IMR-90 (cell line): ENCODE results near the gene ATIC. TPM values are rescaled to one million over a fixed set of nuclear protein-coding genes. Genes with fewer than 3 reads are reported as not detected.
A peak's percentile ranks its signal among the peaks of the same experiment; 100 is the strongest.

Source experiments
- ATAC-seq: fragments of 200-7000 bp; cut with Tn5 transposase; 2 replicates; pipeline ENCODE4 v1.9.1; 2020; ENCODE audit warnings: low read depth, mild to moderate bottlenecking, moderate library complexity
- BruUV-seq: library from RNA; stranded (reverse); fragments of 400-500 nt; replicated peaks from 2 replicates; lab custom pipeline; 2021; lab: Mats Ljungman, UMichigan
- CTCF ChIA-PET: fragments of 300-600 bp; formaldehyde crosslinking; extraction: SDS; loops from one replicate; lab custom pipeline; 2021; ENCODE audit warnings: antibody characterized with exemption; lab: Yijun Ruan, JAX
- POLR2A ChIA-PET: fragments of 300-600 bp; sonication (Branson Sonifier 250); formaldehyde crosslinking; loops from one replicate; lab custom pipeline; 2022; ENCODE audit warnings: antibody characterized with exemption; ENCODE audit not compliant: unreplicated experiment; lab: Charles Lee
- DNase-seq: peaks from one replicate; pipeline ENCODE4 v3.0.0; 2013
- H2AFZ ChIP-seq: replicated peaks from 2 replicates; pipeline ENCODE3; 2013; ENCODE audit warnings: low read length, mild to moderate bottlenecking; ENCODE audit not compliant: poor library complexity
- H2AK5ac ChIP-seq: 2 replicates; pipeline ENCODE4 v1.6.1; 2013; ENCODE audit warnings: low read depth, low read length, inconsistent platforms
- H2AK9ac ChIP-seq: replicated peaks from 2 replicates; pipeline ENCODE3; 2013; ENCODE audit warnings: mild to moderate bottlenecking, low read depth, low read length, moderate library complexity; ENCODE audit not compliant: poor library complexity
- H2BK120ac ChIP-seq: 2 replicates; pipeline ENCODE4 v1.6.1; 2013; ENCODE audit warnings: low read depth, low read length, inconsistent platforms
- H2BK15ac ChIP-seq: 3 replicates; pipeline ENCODE4 v1.6.1; 2013; ENCODE audit warnings: low read depth, low read length, inconsistent platforms
- H2BK20ac ChIP-seq: 2 replicates; pipeline ENCODE4 v1.6.1; 2013; ENCODE audit warnings: low read depth, mild to moderate bottlenecking, inconsistent platforms, low read length, moderate library complexity
- H2BK5ac ChIP-seq: 2 replicates; pipeline ENCODE4 v1.6.1; 2013; ENCODE audit warnings: mild to moderate bottlenecking, low read depth, low read length, inconsistent platforms; ENCODE audit not compliant: poor library complexity, severe bottlenecking
- H3K14ac ChIP-seq: replicated peaks from 2 replicates; pipeline ENCODE4 v1.6.1; 2013; ENCODE audit warnings: low read depth, low read length, inconsistent platforms
- H3K18ac ChIP-seq: 2 replicates; pipeline ENCODE4 v1.6.1; 2013; ENCODE audit warnings: low read depth, low read length, control low read depth
- H3K23ac ChIP-seq: 2 replicates; pipeline ENCODE4 v1.6.1; 2013; ENCODE audit warnings: low read depth, low read length, inconsistent platforms
- H3K27ac ChIP-seq: 2 replicates; pipeline ENCODE4 v1.5.1; 2013; ENCODE audit warnings: mild to moderate bottlenecking, control low read depth, low read length; ENCODE audit not compliant: insufficient read depth
- H3K27me3 ChIP-seq: 2 replicates; pipeline ENCODE4 v1.6.1; 2013; ENCODE audit warnings: low read length; ENCODE audit not compliant: control insufficient read depth, insufficient read depth
- H3K36me3 ChIP-seq: 2 replicates; pipeline ENCODE4 v1.6.1; 2013; ENCODE audit warnings: low read length, mixed read lengths; ENCODE audit not compliant: control insufficient read depth, insufficient read depth
- H3K4ac ChIP-seq: 2 replicates; pipeline ENCODE4 v1.6.1; 2013; ENCODE audit warnings: low read depth, low read length, inconsistent platforms
- H3K4me1 ChIP-seq: 2 replicates; pipeline ENCODE4 v1.6.1; 2013; ENCODE audit warnings: low read length, mixed read lengths; ENCODE audit not compliant: control insufficient read depth, insufficient read depth
- H3K4me2 ChIP-seq: 2 replicates; pipeline ENCODE4 v1.6.1; 2013; ENCODE audit warnings: low read depth, mild to moderate bottlenecking, control low read depth, low read length, moderate library complexity
- H3K4me3 ChIP-seq: 2 replicates; pipeline ENCODE4 v1.5.1; 2013; ENCODE audit warnings: low read depth, mild to moderate bottlenecking, control low read depth, low read length, moderate library complexity; ENCODE audit not compliant: insufficient read depth
- H3K56ac ChIP-seq: 2 replicates; pipeline ENCODE4 v1.6.1; 2013; ENCODE audit warnings: low read length, inconsistent platforms; ENCODE audit not compliant: insufficient read depth; ENCODE audit errors: extremely low read depth
- H3K79me1 ChIP-seq, 2 experiments: 2 replicates each; pipeline ENCODE4 v1.6.1; 2013; ENCODE audit warnings: low read length in 2 of 2, inconsistent platforms in 1 of 2, low read depth in 1 of 2
- H3K9ac ChIP-seq: 2 replicates; pipeline ENCODE4 v1.6.1; 2013; ENCODE audit warnings: low read depth, low read length, control low read depth
- H3K9me1 ChIP-seq: 2 replicates; pipeline ENCODE4 v1.6.1; 2013; ENCODE audit warnings: low read length, inconsistent platforms; ENCODE audit not compliant: insufficient read depth
- H3K9me3 ChIP-seq: 2 replicates; pipeline ENCODE4 v1.6.1; 2013; ENCODE audit warnings: low read length; ENCODE audit not compliant: control insufficient read depth, insufficient read depth
- H4K20me1 ChIP-seq: 2 replicates; pipeline ENCODE4 v1.6.1; 2013; ENCODE audit warnings: low read length, inconsistent platforms; ENCODE audit not compliant: insufficient read depth
- H4K5ac ChIP-seq: 2 replicates; pipeline ENCODE4 v1.6.1; 2013; ENCODE audit warnings: mild to moderate bottlenecking, low read depth, low read length, control low read depth
- H4K8ac ChIP-seq, 2 experiments: 2 replicates each; pipeline ENCODE4 v1.6.1; 2013; ENCODE audit warnings: low read depth in 2 of 2, low read length in 2 of 2, control low read depth in 1 of 2, inconsistent platforms in 1 of 2
- H4K91ac ChIP-seq: 2 replicates; pipeline ENCODE4 v1.6.1; 2013; ENCODE audit warnings: low read depth, low read length, inconsistent platforms; ENCODE audit not compliant: insufficient read depth
- BHLHE40 ChIP-seq: fragments of 150-350 bp; IDR thresholded peaks from 2 replicates; pipeline ENCODE4 v1.6.1; 2016; ENCODE audit warnings: mild to moderate bottlenecking, low read depth, low read length
- CEBPB ChIP-seq: IDR thresholded peaks from 2 replicates; pipeline ENCODE4 v1.6.1; 2012; ENCODE audit warnings: low read depth, low read length, improper control_type of control experiment
- CHD1 ChIP-seq: IDR thresholded peaks from 2 replicates; pipeline ENCODE4 v1.6.1; 2012; ENCODE audit warnings: low read depth, low read length, improper control_type of control experiment
- FOS ChIP-seq: fragments of 150-350 bp; IDR thresholded peaks from 2 replicates; pipeline ENCODE4 v1.6.1; 2016; ENCODE audit warnings: low read depth, low read length
- MAFK ChIP-seq: IDR thresholded peaks from 2 replicates; pipeline ENCODE4 v1.6.1; 2012; ENCODE audit warnings: low read depth, low read length, improper control_type of control experiment
- MAZ ChIP-seq: IDR thresholded peaks from 2 replicates; pipeline ENCODE4 v1.6.1; 2012; ENCODE audit warnings: low read depth, mild to moderate bottlenecking, low read length, improper control_type of control experiment, moderate library complexity, borderline replicate concordance
- MXI1 ChIP-seq: IDR thresholded peaks from 2 replicates; pipeline ENCODE4 v1.6.1; 2012; ENCODE audit warnings: low read depth, mild to moderate bottlenecking, low read length, moderate library complexity, borderline replicate concordance
- NFE2L2 ChIP-seq: fragments of 150-350 bp; IDR thresholded peaks from 2 replicates; pipeline ENCODE4 v1.6.1; 2016; ENCODE audit warnings: low read depth, mild to moderate bottlenecking, low read length
- POLR2A ChIP-seq: IDR thresholded peaks from 2 replicates; pipeline ENCODE4 v1.6.1; 2012; ENCODE audit warnings: mild to moderate bottlenecking, low read depth, low read length
- RAD21 ChIP-seq: IDR thresholded peaks from 2 replicates; pipeline ENCODE4 v1.6.1; 2012; ENCODE audit warnings: low read length, improper control_type of control experiment
- RCOR1 ChIP-seq: IDR thresholded peaks from 2 replicates; pipeline ENCODE4 v1.6.1; 2012; ENCODE audit warnings: mild to moderate bottlenecking, low read length, improper control_type of control experiment; ENCODE audit not compliant: insufficient replicate concordance
- RFX5 ChIP-seq: IDR thresholded peaks from 2 replicates; pipeline ENCODE4 v1.8.0; 2012; ENCODE audit warnings: low read depth, mild to moderate bottlenecking, low read length, moderate library complexity
- SMC3 ChIP-seq: fragments of 150-350 bp; IDR thresholded peaks from 2 replicates; pipeline ENCODE4 v1.6.1; 2016; ENCODE audit warnings: low read depth, mild to moderate bottlenecking, antibody characterized with exemption, low read length, moderate library complexity
- WGBS, 2 experiments: methylation state at CpG; one replicate each; pipeline versions ENCODE4 v1.1.5 to v1.1.7; 2013; ENCODE audit warnings: missing lambda C conversion rate in 2 of 2; ENCODE audit not compliant: insufficient read length in 1 of 2; ENCODE audit errors: extremely low coverage in 2 of 2; 5-methylcytosine and 5-hydroxymethylcytosine counted together
- dilution Hi-C: fragments of 300-500 bp; cut with HindIII; formaldehyde crosslinking; loops from one replicate; pipeline ENCODE4 v1.14.3; 2018; ENCODE audit warnings: low sequenced_read_pairs; ENCODE audit not compliant: unreplicated experiment
- in situ Hi-C: fragments of 300-500 bp; cut with MboI; formaldehyde crosslinking; loops from 3 replicates; pipeline ENCODE4 v1.14.3; 2019; ENCODE audit warnings: low sequenced_read_pairs, inconsistent platforms, mixed read lengths
- intact Hi-C: fragments of 100-400 bp; cut with micrococcal nuclease; formaldehyde crosslinking; loops from 2 replicates; pipeline ENCODE4 v1.10.0; 2022
- polyA plus RNA-seq, 3 experiments: library from polyadenylated mRNA; depleted of rRNA; stranded (reverse); fragments of >200 nt; gene quantifications; 2 replicates each; pipeline ENCODE4 v1.2.3, GENCODE V29; 2012; ENCODE audit warnings: low replicate concordance in 1 of 3
- total RNA-seq: library from RNA; depleted of rRNA; stranded (reverse); fragments of >200 nt; gene quantifications from 2 replicates; pipeline ENCODE4 v1.2.3, GENCODE V29; 2012
- TF ChIP-seq, protein P1 (sequence below): conservative IDR thresholded peaks from 2 replicates; pipeline ENCODE4 v1.5.1; 2012; ENCODE audit warnings: mild to moderate bottlenecking, low read depth, low read length, improper control_type of control experiment
- TF ChIP-seq, protein P2 (sequence below): fragments of 150-350 bp; IDR thresholded peaks from 2 replicates; pipeline ENCODE4 v1.6.1; 2016; ENCODE audit warnings: low read depth, mild to moderate bottlenecking, low read length, moderate library complexity, borderline replicate concordance
- TF ChIP-seq, protein P3 (sequence below): fragments of 150-350 bp; IDR thresholded peaks from 2 replicates; pipeline ENCODE4 v1.6.1; 2017; ENCODE audit warnings: mild to moderate bottlenecking, antibody characterized with exemption, low read length, low read depth

Gene ATIC
- total and polyA plus RNA-seq, 2 of the 4 experiments (the other 2 are of a cell fraction): 30.5 to 101 TPM

DNA sequence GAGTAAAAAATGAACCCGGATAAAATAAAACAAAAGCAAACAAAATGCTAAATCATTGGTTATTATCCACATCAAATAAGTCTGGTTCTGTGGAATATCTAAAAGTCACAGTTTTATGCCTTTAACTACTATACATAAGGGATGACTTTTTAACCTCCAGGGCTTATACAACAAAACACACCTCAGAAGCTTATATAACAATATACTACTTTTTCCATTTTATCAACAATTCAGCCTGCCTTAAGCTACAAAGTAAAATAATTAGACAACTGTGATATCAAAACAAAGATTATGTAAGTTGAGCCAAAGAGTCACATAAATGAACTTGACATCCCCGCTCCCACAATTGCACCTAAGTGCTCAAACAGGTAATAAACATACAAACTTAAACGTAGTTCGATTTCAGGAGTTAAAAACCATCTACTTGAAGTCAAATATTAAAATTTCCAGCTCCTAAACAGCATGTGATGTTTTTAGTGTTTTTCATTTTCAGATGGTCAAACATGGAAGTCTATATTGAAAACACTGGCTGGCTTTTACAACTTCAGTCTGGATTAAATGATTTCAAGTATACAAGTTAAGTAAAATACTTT, 54.7 kb downstream of the ATIC start:
- intact Hi-C loops: no loop called here

More for the DNA sequence above, 54.7 kb downstream of the ATIC start:
- Histone ChIP-seq H3K56ac (no peak overlapping the region), H4K20me1 (peaks cover 40% of the 10 kb centered on the region), H2BK20ac (no peak overlapping the region), H2AK5ac (no peak overlapping the region), H3K36me3 (peaks cover 67% of the 10 kb centered on the region), H4K91ac (no peak overlapping the region), H3K79me1 (peaks cover 18 to 37% of the 10 kb centered on the region in 2 experiments; a peak in 3 of 4 replicates), H3K4me2 (no peak overlapping the region), H3K14ac (no peak overlapping the region), H2AK9ac (no peak overlapping the region), H3K4me3 (no peak overlapping the region), H3K4ac (no peak overlapping the region), H3K4me1 (peaks cover 6% of the 10 kb centered on the region), H2AFZ (no peak overlapping the region), H3K9me1 (no peaks in the 10 kb centered on the region), H2BK120ac (no peak overlapping the region), H2BK15ac (no peak overlapping the region), H4K5ac (no peak overlapping the region), H4K8ac (no peak overlapping the region), H3K18ac (no peak overlapping the region), H3K27ac (no peak overlapping the region), H2BK5ac (no peak overlapping the region), H3K27me3 (no peaks in the 10 kb centered on the region), H3K23ac (no peak overlapping the region), H3K9me3 (no peaks in the 10 kb centered on the region), H3K9ac (no peak overlapping the region)
- no CpG with 5 or more reads among the region's 4 CpGs for WGBS, 2 experiments
- DNase-seq (peak; percentile 3), ATAC-seq (no peak)
- TF ChIP-seq SMC3 (no peak), MXI1 (no peak), RCOR1 (no peak), CEBPB (no peak), FOS (no peak), POLR2A (no peak), MAZ (no peak), CHD1 (no peak), RAD21 (no peak), RFX5 (no peak), MAFK (no peak), BHLHE40 (no peak), NFE2L2 (no peak)
- TF ChIP-seq, protein P1, sequence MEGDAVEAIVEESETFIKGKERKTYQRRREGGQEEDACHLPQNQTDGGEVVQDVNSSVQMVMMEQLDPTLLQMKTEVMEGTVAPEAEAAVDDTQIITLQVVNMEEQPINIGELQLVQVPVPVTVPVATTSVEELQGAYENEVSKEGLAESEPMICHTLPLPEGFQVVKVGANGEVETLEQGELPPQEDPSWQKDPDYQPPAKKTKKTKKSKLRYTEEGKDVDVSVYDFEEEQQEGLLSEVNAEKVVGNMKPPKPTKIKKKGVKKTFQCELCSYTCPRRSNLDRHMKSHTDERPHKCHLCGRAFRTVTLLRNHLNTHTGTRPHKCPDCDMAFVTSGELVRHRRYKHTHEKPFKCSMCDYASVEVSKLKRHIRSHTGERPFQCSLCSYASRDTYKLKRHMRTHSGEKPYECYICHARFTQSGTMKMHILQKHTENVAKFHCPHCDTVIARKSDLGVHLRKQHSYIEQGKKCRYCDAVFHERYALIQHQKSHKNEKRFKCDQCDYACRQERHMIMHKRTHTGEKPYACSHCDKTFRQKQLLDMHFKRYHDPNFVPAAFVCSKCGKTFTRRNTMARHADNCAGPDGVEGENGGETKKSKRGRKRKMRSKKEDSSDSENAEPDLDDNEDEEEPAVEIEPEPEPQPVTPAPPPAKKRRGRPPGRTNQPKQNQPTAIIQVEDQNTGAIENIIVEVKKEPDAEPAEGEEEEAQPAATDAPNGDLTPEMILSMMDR: no peak
- TF ChIP-seq, protein P2, sequence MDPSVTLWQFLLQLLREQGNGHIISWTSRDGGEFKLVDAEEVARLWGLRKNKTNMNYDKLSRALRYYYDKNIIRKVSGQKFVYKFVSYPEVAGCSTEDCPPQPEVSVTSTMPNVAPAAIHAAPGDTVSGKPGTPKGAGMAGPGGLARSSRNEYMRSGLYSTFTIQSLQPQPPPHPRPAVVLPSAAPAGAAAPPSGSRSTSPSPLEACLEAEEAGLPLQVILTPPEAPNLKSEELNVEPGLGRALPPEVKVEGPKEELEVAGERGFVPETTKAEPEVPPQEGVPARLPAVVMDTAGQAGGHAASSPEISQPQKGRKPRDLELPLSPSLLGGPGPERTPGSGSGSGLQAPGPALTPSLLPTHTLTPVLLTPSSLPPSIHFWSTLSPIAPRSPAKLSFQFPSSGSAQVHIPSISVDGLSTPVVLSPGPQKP: no peak
- TF ChIP-seq, protein P3, sequence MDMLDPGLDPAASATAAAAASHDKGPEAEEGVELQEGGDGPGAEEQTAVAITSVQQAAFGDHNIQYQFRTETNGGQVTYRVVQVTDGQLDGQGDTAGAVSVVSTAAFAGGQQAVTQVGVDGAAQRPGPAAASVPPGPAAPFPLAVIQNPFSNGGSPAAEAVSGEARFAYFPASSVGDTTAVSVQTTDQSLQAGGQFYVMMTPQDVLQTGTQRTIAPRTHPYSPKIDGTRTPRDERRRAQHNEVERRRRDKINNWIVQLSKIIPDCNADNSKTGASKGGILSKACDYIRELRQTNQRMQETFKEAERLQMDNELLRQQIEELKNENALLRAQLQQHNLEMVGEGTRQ: no peak
- dilution Hi-C loops: no loop called here
- POLR2A ChIA-PET: no interaction called here
- BruUV-seq: no TSS peak
- CTCF ChIA-PET: interaction anchor here (0.7 kb wide), 1 partner anchor 29 kb away, joined by 3 read pairs; no protein-coding TSS in a partner anchor
- in situ Hi-C loops: no loop called here
